Measurements from ENCODE around the gene SEMA3G.
A peak's percentile ranks its signal among the peaks of the same experiment; 100 is the strongest.

The SEMA3G gene

GRCh38 chr3:52408466-52408865 is 36.4 kb downstream of the SEMA3G start:
- no peak for TF ChIP-seq EZH2phosphoT487 (IDR thresholded peaks at IDR 0.05; ENCODE audit: borderline replicate concordance)
- TF ChIP-seq, protein P1, sequence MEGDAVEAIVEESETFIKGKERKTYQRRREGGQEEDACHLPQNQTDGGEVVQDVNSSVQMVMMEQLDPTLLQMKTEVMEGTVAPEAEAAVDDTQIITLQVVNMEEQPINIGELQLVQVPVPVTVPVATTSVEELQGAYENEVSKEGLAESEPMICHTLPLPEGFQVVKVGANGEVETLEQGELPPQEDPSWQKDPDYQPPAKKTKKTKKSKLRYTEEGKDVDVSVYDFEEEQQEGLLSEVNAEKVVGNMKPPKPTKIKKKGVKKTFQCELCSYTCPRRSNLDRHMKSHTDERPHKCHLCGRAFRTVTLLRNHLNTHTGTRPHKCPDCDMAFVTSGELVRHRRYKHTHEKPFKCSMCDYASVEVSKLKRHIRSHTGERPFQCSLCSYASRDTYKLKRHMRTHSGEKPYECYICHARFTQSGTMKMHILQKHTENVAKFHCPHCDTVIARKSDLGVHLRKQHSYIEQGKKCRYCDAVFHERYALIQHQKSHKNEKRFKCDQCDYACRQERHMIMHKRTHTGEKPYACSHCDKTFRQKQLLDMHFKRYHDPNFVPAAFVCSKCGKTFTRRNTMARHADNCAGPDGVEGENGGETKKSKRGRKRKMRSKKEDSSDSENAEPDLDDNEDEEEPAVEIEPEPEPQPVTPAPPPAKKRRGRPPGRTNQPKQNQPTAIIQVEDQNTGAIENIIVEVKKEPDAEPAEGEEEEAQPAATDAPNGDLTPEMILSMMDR (conservative IDR thresholded peaks at IDR 0.05; ENCODE audit: low read length) = no peak
- Histone ChIP-seq H3K4me3 (ENCODE audit: low read length, poor library complexity, severe bottlenecking) (peak overlapping the region; percentile 95), H3F3A (ENCODE audit: low read depth) (no peaks in the 10 kb centered on the region; the same call in 1 of the 2 replicates), H3K9me3 (ENCODE audit: insufficient read depth, low read depth, low read length) (no peaks in the 10 kb centered on the region), H2AFZ (ENCODE audit: low read length) (no peak overlapping the region), H3K9me2 (replicated peaks; ENCODE audit: low read depth, low read length) (no peaks in the 10 kb centered on the region), H4K20me1 (ENCODE audit: insufficient read depth, low read length, poor library complexity, severe bottlenecking) (peaks cover 38% of the 10 kb centered on the region), H3K79me2 (ENCODE audit: insufficient read depth, low read length) (peaks cover 80% of the 10 kb centered on the region), H3K36me3 (ENCODE audit: insufficient read depth, low read length) (peaks cover 32% of the 10 kb centered on the region; the same call in 1 of the 2 replicates), H3K4me1 (ENCODE audit: insufficient read depth, low read length, poor library complexity, severe bottlenecking) (peaks cover 36% of the 10 kb centered on the region), H3K4me2 (ENCODE audit: low read depth, low read length, poor library complexity, severe bottlenecking) (peak overlapping the region; percentile 99), H3K27me3 (ENCODE audit: insufficient read depth, low read length, poor library complexity, severe bottlenecking) (no peaks in the 10 kb centered on the region), H3K9ac (ENCODE audit: low read depth, low read length, poor library complexity, severe bottlenecking) (peak overlapping the region; percentile 97)

DNA sequence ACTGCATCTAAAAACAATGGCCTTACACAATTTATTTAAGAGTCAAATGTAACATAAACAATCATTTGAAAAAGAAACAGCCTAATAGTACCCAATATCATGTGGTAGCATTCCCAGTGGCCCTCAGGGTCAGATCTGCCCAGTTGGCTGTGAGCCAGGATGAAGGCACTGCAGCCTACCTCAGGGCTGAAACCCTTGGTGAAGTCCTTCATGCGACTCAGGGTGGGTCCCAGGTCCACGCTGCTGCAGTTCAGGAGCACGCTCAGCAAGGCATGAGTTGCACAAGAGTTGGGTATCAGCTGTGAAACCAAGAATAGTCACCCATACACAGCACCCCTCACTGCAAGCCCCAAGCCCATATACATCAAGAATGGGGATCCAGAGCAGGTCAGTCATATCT is 37.1 kb downstream of the SEMA3G start:
- H3K27me3 ChIP-seq (ENCODE audit: insufficient read depth, low read length, poor library complexity, severe bottlenecking) = no peaks in the 10 kb centered on the region
- peaks cover 73% of the 10 kb centered on the region for H3K79me2 ChIP-seq (ENCODE audit: insufficient read depth, low read length)
- H3K9me3 ChIP-seq (ENCODE audit: insufficient read depth, low read depth, low read length) = no peaks in the 10 kb centered on the region
- peak overlapping the region; percentile 99 for H3K4me2 ChIP-seq (ENCODE audit: low read depth, low read length, poor library complexity, severe bottlenecking)
- H4K20me1 ChIP-seq (ENCODE audit: insufficient read depth, low read length, poor library complexity, severe bottlenecking) = peaks cover 32% of the 10 kb centered on the region
- H3F3A ChIP-seq (ENCODE audit: low read depth) = no peaks in the 10 kb centered on the region; the same call in 1 of the 2 replicates
- peak overlapping the region; percentile 95 for H3K4me3 ChIP-seq (ENCODE audit: low read length, poor library complexity, severe bottlenecking)
- TF ChIP-seq, protein P1 (conservative IDR thresholded peaks at IDR 0.05; ENCODE audit: low read length) = no peak
- TF ChIP-seq EZH2phosphoT487 (IDR thresholded peaks at IDR 0.05; ENCODE audit: borderline replicate concordance) = no peak
- peaks cover 30% of the 10 kb centered on the region for H3K4me1 ChIP-seq (ENCODE audit: insufficient read depth, low read length, poor library complexity, severe bottlenecking)
- H3K9me2 ChIP-seq (replicated peaks; ENCODE audit: low read depth, low read length) = no peaks in the 10 kb centered on the region
- peaks cover 39% of the 10 kb centered on the region; the same call in 1 of the 2 replicates for H3K36me3 ChIP-seq (ENCODE audit: insufficient read depth, low read length)
- H2AFZ ChIP-seq (ENCODE audit: low read length) = no peak overlapping the region
- peak overlapping the region; percentile 97 for H3K9ac ChIP-seq (ENCODE audit: low read depth, low read length, poor library complexity, severe bottlenecking)

GRCh38 chr3:52406791-52407510 is 38.0 kb downstream of the SEMA3G start:
- no peaks in the 10 kb centered on the region for H3K27me3 ChIP-seq (ENCODE audit: insufficient read depth, low read length, poor library complexity, severe bottlenecking)
- peak overlapping the region; percentile 99 for H3K4me2 ChIP-seq (ENCODE audit: low read depth, low read length, poor library complexity, severe bottlenecking)
- H3K4me3 ChIP-seq (ENCODE audit: low read length, poor library complexity, severe bottlenecking) = peak overlapping the region; percentile 95
- H3K4me1 ChIP-seq (ENCODE audit: insufficient read depth, low read length, poor library complexity, severe bottlenecking) = peaks cover 25% of the 10 kb centered on the region
- no peaks in the 10 kb centered on the region for H3K9me2 ChIP-seq (replicated peaks; ENCODE audit: low read depth, low read length)
- TF ChIP-seq EZH2phosphoT487 (IDR thresholded peaks at IDR 0.05; ENCODE audit: borderline replicate concordance) = no peak
- TF ChIP-seq, protein P1 (conservative IDR thresholded peaks at IDR 0.05; ENCODE audit: low read length) = no peak
- peaks cover 28% of the 10 kb centered on the region for H4K20me1 ChIP-seq (ENCODE audit: insufficient read depth, low read length, poor library complexity, severe bottlenecking)
- H3F3A ChIP-seq (ENCODE audit: low read depth) = no peaks in the 10 kb centered on the region; the same call in 1 of the 2 replicates
- H2AFZ ChIP-seq (ENCODE audit: low read length) = no peak overlapping the region
- peaks cover 47% of the 10 kb centered on the region; the same call in 1 of the 2 replicates for H3K36me3 ChIP-seq (ENCODE audit: insufficient read depth, low read length)
- no peaks in the 10 kb centered on the region for H3K9me3 ChIP-seq (ENCODE audit: insufficient read depth, low read depth, low read length)
- peaks cover 65% of the 10 kb centered on the region for H3K79me2 ChIP-seq (ENCODE audit: insufficient read depth, low read length)
- no peak overlapping the region for H3K9ac ChIP-seq (ENCODE audit: low read depth, low read length, poor library complexity, severe bottlenecking)

Data from Loucy (cell line).